ENCODE results near the gene ACSL1. TPM values are rescaled to one million over a fixed set of nuclear protein-coding genes. Genes with fewer than 3 reads are reported as not detected.
"Not testable (repeated sequence)": the region's sequence is repeated elsewhere in the genome, so short reads cannot be mapped to it uniquely, and the experiment has no call there.

The ACSL1 gene
- polyA plus RNA-seq, 10 donors, result 39.5 to 55.4 (median 47.4) TPM

DNA sequence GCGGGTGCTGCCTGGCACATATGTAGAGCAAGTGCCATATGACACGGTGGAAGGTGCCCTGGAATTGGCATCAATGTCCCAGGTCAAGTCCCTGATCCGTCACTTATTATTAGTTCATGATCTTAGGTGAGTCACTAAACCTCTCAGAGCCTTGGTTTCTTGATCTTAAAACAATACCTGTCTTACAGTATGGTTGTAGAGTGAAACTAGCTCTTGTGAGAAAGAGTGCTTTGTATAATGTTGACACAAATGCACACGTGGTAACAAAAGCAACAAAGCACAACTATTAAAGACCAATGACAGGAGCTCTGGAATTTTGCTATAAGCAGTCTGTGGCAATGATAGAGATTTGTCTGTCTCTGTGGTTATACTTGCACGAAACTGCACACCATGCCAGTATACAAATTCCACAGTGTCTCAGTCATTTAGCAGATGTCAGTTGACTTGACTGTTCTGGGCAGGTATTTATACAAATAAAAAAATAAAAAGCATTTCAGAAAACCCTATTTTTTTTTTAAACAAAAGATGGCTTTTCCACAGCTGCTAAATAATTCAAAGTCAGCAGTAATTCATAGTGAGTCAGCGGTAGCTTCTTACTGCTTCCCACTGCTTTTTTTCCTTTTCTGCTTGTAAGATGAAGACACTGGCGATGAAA is 19.7 kb upstream of the ACSL1 start:
- DNase-seq, result peak; percentile 18 to 42 (median 23)

DNA sequence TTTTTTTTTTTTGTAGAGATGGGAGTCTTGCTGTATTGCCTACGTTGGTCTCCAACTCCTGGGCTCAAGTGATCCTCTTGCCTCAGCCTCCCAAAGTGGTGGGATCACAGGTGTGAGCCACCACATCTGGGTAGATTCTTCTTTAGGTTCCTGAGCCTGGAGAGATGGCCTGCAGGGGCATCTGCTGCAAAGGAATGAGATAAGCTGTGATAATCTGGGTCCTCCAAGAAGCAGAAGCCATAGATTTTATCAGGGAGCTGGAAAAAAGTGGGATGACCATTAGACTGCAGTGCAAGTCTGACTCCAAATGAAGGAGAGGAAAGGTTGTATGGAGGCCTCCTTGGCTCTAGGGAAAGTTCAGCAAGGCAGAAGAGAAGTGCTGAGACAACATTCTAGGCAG is 19.0 kb upstream of the ACSL1 start:
- DNase-seq, result no peak

DNA sequence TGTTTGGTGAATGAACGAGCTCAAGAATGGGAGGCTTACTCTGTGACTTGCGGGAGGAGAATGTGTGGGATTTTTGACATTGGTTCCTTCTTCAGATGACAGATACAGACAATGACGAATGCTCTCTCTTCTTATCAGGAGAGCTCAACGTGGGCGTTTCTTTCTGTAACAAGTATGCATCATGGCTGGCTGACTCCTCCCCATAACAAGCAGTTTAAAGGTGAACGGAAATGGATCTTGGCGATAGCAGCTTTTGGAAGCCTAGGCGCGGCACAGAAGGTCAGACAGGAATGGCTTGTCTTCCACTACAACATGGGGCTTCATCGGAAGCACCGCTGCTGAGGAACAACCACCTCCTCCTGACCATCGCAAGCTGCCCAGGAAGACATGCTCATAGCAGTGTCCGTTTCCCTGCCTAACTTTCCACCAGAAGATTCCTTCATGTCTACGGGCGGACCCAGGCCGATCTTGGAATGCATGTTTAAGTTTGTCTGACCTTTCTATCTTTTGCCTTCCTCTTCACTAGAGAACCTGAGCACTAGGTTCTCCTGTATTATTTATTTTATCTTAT is 18.3 kb upstream of the ACSL1 start:
- no peak for DNase-seq

DNA sequence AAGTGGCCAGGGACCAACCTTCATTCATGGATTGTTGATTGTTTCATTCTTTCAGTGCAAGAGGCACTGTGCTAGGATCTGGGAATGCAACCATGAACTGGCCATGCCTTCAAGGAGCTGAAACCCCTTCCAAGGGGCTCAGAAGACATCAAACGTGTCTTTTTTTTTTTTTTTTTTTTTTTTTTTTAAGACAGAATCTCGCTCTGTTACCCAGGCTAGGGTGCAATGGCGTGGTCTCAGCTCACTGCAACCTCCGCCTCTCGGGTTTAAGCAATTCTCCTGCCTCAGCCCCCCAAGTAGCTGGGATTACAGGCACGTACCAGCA is 13.3 kb upstream of the ACSL1 start:
- not testable (repeated sequence) for DNase-seq

DNA sequence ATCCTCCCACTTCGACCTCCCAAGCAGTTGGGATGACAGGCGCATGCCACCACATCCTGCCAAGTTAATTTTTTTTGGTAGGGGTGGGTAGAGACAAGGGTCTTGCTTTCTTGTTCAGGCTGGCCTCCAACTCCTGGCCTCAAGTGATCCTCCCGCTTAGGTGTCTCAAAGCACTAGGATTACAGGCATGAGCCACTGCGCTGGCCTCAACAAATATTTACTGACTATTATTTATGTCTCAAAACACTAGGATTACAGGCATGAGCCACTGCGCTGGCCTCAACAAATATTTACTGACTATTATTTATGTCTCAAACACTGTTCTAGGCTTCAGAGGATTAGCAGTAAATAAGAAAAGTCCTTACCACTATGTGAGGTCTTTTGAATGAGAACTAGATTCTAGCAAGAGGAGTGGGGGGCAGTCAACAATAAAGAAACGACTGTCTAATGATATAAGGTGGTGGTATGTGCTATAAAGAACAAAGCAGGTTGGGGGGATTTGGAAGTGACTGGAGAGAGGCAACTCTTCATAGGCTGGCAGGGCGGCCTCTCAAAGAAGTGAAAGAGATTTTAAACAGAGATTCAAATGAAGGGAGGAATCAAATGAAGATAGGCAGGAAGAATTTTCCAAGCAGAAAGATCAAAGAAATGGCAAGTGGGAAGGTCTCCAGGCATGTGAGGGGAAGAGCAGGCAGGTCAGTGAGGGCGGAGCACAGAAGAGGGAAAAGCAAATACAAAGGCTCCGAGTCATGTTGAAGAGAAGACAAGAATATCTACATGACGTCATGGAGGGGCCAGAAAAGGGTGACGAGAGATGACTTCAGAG is 12.7 kb upstream of the ACSL1 start:
- no peak for DNase-seq

DNA sequence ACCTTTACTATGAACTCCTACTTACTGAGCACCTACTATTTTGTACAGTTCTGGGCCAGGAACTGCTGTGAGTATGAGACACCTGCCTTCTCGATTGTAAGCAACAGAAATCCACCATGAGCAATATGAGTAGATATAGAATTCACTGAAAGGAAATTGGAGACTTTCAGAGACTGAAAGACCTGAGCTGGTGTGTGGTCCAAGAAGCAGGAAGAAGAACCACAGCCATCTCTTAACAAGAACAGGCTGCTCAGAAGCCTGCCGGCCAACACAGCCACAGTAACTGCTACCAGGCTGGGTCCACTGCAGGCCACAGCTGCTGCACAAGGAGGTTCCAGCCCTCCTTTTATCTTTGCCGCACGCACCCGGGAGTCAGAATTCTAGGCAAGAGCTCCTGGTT is 10.8 kb upstream of the ACSL1 start:
- no peak for DNase-seq

DNA sequence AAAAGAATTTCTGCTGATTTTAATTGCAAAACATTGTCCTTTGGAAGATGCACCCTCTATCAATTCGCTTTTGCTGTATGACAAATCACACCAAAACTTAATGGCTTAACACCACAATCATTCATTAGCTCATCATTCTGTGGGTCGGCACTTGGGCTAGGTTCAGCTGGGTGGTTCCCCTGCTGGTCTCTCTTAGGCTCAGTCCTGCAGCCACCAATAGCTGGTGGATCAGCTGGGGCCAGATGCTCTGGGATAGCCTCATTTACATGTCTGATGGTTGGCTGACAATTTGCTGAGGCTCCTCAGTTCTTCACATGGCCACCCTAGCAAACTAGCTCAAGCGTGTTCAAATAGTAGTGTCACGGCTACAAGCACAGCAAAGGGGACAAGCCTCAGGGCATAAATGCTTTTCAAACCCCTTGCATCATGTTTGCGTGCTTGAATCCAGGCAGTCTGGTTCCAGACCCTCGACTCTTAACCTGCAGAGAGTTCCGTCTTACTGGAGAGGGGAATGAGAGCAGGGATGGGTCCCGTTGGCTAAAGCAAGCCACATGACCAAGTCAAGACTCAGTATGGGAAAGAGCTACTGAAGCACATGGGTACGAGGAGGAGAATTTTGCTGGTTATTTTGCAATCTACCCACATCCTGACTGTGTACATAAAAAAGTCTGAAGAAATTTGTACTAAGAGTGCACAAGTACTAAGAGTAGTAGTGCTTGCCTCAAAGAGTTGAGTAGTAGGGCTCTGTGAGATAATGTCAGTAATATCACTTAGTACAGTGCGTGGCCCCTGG is 7.5 kb upstream of the ACSL1 start:
- DNase-seq, result no peak

DNA sequence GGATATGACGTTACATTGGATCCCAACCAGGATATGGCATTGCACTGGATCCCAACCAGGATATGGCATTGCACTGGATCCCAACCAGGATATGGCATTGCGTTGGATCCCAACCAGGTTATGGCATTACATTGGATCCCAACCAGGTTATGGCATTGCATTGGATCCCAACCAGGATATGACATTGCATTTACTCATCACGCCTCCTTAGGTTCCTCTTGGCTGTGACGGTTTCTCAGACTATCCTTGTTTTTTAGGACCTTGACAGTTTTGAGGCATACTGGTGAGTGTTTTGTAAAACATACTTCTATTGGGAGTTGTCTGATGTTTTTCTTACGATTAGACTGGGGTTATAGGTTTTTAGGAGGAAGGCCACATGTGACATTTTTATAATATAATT is 5.4 kb upstream of the ACSL1 start:
- no peak for DNase-seq

DNA sequence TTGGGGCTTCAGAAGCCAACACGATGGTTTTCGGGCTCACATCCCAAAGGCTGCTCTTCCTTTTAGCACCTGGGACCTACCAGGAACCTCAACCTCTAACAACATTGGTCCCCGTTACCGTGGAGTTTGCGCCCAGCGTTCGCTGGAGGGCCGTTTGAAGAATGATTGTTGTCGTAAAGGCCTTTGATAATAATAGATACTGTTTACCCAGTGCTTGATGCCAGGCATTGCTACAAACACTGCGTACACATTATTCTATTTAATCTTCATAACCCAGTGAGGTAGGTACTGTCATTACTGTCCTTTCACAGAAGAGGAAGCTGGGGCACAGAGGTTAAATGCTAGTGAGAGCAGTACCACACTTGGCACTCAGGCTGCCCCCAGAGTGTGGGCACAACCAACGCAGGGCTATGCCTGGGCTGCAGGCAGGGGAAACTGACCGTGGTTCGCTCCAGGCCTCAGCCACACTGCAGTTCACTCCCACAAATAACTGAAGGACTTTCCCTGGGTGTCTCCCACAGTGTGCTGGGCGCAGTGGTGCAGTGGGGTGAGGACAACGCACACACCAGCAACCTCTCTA is 1.0 kb upstream of the ACSL1 start:
- DNase-seq, result no peak

DNA sequence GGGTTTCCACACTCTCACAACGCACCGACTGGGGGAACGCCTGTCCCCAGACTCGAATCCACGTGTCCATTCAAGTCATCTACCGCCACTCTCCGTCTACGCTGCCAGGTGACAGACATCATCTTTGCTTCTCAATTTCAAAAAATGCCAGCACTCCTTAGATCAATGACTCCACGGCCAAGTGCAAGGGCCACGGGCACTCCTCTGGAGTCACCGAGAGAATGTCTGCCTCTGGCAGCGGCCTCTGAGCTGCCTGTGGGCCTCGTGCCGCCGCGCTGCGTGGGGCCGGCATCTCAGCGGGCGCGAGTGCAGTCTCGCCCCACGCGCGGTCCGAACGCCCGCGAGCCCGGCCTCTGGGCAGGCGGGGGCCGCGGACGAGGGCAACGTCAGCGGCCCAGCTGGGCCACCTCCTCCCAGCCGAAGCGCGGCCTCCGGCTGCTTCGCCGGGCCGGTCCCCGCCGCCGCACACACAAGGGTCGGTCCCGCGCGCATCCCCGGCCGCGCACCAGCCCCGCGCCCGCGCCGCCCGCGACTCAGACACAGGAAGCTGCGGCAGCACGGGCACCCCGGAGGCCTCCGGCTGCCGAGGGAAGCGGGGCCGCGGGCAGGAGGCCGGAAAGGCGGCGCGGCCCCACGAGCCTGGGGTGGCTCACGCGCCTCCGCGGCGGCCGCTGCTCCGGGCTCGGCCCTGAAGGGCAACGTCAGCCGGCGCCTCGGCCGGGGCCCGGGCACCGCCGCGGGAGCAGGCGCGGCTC is 450 bp downstream of the ACSL1 start:
- DNase-seq, result peak in 1 of 3 donors; percentile 71

DNA sequence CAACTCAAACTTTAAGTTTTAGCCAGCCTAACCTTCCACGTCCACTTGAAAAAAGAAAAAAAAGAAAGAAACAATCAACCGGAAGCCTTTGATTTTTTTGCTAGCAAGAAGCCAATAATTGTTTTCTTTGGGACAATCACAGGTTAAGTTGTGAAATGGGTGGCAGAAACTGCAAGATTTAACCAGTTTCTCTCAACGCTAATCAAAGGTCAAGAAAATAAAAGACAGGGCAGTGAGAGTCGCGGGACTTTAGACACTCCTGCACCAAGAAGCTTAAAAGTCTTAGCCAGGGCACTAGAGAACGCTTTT is 1.0 kb downstream of the ACSL1 start:
- DNase-seq, result no peak

DNA sequence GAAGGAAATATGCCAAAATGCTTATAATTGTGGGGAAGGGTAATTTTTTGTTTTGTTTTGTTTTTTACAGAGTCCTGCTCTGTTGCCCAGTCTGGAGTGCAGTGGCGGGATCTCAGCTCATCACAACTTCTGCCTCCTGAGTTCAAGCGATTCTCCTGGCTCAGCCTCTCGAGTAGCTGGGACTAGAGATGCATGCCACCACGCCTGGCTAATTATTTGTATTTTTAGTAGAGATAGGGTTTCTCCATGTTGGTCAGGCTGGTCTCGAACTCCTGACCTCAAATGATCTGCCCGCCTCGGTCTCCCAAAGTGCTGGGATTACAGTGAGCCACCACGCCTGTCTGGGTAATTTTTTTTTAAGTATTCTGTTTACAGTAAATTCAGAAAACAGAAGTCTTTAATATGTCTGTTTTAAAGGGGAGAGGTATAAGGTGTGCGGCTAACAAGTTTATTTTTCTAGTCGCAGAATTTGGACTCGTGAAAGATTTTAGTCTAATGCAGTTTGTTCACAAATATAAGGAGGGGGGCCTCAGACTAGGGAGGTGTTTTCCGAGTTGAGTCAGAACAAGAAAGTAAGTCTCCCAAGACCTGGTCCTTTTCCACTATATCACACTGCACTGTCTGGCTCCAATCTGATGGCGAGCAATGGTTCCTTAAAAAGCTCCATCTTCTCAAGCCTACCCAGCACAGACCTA is 1.5 kb downstream of the ACSL1 start:
- no peak for DNase-seq

DNA sequence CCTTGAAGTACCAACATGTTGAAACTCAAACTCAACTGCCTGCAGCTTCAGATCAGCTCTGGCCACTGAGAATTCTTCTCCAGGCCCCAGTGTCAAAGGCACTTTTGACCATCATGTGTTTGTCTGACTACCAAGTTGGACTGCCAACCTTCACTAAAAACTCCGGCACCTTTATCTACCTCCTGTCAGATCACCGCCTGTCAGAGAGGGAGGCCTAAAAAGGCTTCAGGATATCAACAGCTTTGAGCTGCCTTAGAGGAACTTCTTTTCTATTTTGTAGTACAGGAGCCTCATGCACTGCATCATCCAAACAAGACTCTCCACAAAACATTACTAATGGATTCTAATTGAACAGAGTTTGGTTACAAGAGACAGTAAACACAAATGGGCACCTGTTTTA is 2.8 kb downstream of the ACSL1 start:
- no peak for DNase-seq

DNA sequence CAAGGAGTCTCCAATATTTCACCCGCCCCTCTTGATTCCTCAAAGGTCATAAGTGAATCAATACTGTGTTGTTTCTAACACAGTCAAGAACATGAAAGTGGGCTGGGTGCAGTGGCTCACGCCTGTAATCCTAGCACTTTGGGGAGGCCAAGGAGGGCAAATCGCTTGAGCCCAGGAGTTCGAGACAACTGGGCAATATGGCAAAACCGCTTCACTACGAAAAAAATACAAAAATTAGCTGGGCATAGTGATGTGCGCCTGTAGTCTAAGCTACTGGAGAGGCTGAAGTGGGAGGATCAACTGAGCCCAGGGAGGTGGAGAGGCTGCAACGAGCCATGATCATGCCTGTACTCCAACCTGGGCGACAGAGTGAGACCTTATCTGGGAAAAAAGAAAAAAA is 3.4 kb downstream of the ACSL1 start:
- no peak for DNase-seq

DNA sequence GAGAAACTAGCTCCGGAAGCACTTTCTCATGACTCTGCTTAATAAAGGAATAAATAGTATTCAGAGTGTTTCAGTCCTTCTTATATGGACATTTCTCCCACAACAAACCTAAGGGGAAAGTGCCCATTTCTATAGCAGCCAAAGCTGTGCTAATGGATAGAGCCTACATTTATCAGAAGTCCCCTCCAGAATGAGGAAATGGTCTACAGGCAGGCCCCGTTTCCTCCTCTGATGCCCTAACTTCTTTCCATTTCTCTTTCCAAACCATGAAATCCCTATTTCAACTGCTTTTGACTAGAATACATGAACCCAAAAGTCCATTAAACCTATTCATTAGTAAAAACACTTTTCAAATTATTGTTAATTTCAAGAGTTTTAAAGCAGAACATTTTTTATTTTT is 4.5 kb downstream of the ACSL1 start:
- DNase-seq, result no peak

DNA sequence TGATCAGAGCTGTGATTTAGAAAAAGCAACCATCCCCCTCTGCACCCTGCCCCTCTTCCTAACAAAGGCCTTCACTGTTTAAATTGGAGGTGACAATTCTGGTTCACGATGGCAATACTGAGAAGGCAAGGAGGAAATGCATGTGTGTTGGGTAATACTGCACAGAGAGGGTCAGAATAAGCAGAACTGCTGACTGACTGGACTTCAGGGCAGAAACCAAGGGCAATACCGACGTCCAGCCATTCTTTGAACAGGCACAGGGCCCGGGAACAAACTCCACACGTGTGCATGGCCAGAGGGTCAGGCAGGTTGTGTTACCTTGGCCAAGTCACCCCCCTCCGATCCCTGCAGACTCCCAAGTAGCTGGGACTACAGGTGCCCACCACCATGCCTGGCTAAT is 6.0 kb downstream of the ACSL1 start:
- DNase-seq, result no peak

DNA sequence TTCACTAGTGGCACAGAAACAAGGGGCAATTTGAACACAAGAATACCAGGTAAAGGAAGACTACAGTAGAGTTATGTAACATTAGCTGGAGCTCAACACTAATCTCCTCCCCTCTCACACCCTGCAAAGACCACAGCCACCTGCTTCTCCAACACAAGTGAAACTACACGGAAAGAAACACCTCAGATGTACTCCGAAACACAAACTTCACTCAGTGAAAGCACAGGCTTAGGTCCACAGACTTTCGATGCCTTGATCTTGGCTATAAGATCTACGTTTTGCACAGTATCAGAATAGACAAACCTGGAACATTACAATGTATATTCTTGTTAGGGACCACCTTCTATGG is 7.6 kb downstream of the ACSL1 start:
- DNase-seq, result no peak

DNA sequence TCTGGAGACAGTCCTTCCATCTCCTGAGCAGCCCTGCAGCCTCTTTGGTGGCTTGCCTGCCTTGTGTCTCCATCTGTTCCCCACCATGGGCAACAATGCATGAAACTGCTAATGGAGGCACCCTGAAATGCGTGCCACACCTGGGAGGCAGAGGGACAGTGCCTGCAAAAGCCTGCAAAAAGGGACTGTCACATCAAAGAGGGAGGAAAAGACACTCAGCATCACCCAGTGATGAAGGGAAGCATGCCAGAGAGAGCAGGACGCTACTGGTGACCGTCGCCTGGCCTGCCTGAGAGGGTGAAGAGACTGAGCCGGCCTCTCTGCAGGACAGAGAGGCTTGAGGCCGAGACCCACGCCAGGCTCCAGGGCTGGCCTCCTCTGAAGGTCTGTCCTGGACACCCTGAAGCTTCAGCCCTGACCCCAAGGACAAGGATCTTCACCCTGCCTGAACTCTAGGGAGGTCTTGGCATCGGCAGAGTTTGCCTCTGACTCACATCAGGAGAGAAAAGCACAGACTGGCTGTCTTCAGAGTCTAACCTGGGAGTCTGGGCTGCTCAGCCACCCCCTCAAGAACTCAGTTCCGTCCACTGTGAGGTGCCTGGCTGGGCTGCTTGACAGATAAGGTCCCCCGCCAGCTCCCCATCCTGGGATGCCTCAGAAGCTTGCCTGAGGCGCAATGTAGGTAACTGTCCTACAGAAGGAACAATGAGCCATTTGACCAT is 8.1 kb downstream of the ACSL1 start:
- DNase-seq, result no peak

DNA sequence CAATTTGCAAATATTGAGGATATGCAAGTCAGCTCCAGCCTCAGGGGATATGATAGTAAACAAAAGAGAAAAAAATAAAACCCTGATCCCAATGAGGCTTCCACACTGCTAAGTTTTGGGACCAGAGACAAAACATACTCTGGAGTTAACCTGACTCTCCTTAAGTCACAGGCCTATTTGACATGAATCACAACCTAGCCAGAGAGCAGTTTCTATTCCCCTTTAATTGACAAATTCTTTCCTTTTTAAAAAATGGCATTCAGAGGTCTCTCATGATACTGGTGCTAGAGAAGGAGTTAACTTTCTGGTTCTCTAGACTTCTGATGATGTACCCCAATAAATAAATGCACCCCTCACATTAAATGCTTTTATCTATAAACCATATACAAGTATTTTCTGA is 8.8 kb downstream of the ACSL1 start:
- no peak for DNase-seq

Measured in muscle of back (tissue), 11 donors.